A673 (cell line): Measurements from ENCODE around the gene NLRP14.

ENCODE experiments used
- EZH2 ChIP-seq: fragments of 200-600 bp; sonication (generic); IDR thresholded peaks from 2 replicates; pipeline ENCODE4 v1.6.1; 2017; ENCODE audit warnings: borderline replicate concordance, low read depth, mild to moderate bottlenecking, mixed read lengths, antibody characterized with exemption, low read length; ENCODE audit not compliant: poor library complexity, severe bottlenecking
- TF ChIP-seq, protein P1 (sequence below): fragments of 300-800, 200-600 bp; sonication (generic); conservative IDR thresholded peaks from 2 replicates; pipeline ENCODE4 v1.5.1; 2017; ENCODE audit warnings: low read depth, mild to moderate bottlenecking, antibody characterized with exemption, low read length, moderate library complexity, mixed read lengths

DNA sequence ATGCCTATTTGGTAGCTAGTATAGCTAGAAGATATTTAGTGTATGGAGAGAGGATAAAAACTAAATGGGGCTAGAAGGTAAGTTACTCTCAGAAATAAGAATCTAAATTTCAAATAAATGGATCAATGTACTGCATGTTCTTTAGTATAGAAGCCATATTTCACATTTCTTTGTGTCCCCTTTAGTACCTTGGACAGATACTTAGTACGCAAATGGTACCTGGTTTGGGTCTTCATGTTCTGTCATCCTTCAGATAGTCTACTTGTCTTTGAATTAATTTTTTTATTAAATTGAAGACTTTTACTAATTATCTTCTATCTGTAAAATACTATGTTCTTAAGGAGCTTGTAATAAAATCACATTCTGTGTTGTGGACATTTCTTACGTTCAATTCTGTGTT is 42.3 kb downstream of the NLRP14 start:
- TF ChIP-seq, protein P1, sequence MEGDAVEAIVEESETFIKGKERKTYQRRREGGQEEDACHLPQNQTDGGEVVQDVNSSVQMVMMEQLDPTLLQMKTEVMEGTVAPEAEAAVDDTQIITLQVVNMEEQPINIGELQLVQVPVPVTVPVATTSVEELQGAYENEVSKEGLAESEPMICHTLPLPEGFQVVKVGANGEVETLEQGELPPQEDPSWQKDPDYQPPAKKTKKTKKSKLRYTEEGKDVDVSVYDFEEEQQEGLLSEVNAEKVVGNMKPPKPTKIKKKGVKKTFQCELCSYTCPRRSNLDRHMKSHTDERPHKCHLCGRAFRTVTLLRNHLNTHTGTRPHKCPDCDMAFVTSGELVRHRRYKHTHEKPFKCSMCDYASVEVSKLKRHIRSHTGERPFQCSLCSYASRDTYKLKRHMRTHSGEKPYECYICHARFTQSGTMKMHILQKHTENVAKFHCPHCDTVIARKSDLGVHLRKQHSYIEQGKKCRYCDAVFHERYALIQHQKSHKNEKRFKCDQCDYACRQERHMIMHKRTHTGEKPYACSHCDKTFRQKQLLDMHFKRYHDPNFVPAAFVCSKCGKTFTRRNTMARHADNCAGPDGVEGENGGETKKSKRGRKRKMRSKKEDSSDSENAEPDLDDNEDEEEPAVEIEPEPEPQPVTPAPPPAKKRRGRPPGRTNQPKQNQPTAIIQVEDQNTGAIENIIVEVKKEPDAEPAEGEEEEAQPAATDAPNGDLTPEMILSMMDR: no peak
- no peak for TF ChIP-seq EZH2
